HepG2 (cell line): ENCODE measurements around the gene WNT3. TPM values are rescaled to one million over a fixed set of nuclear protein-coding genes. Genes with fewer than 3 reads are reported as not detected.

Experiments
- EHMT2 ChIP-seq: fragments of 200-600 bp; sonication (generic); IDR thresholded peaks from 2 replicates; pipeline ENCODE4 v1.7.0; 2017; ENCODE audit warnings: antibody characterized with exemption, low read depth, low read length, borderline replicate concordance
- ETV5 ChIP-seq: IDR thresholded peaks from 2 replicates; pipeline ENCODE4 v1.6.1; 2018; ENCODE audit warnings: missing biosample characterization, missing genetic modification reagents, inconsistent platforms, borderline replicate concordance
- FOXA1 ChIP-seq, 2 experiments: fragments of 450-650 bp in 1 of 2; sonication (generic) in 1 of 2; formaldehyde crosslinking in 1 of 2; IDR thresholded peaks; 2 replicates each; pipeline versions ENCODE4 v1.4.0 to v1.6.1; 2016 to 2020; ENCODE audit warnings: missing genetic modification reagents in 1 of 2
- KDM2A ChIP-seq: sonication (generic); formaldehyde crosslinking; IDR thresholded peaks from 2 replicates; pipeline ENCODE4 v1.4.0; 2020; ENCODE audit warnings: low read depth, missing genetic modification reagents, borderline replicate concordance
- NBN ChIP-seq: fragments of 450-650 bp; conservative IDR thresholded peaks from 2 replicates; pipeline ENCODE4 v1.6.1; 2017
- NFE2 ChIP-seq: sonication (generic); formaldehyde crosslinking; IDR thresholded peaks from 2 replicates; pipeline ENCODE4 v1.4.0; 2020; ENCODE audit warnings: missing genetic modification reagents
- SALL1 ChIP-seq: sonication (generic); formaldehyde crosslinking; IDR thresholded peaks from 2 replicates; pipeline ENCODE4 v1.8.0; 2022; ENCODE audit warnings: mild to moderate bottlenecking, missing genetic modification reagents
- SRY ChIP-seq: sonication (generic); formaldehyde crosslinking; IDR thresholded peaks from 2 replicates; pipeline ENCODE4 v1.8.0; 2022; ENCODE audit warnings: mild to moderate bottlenecking, missing genetic modification reagents
- ZNF24 ChIP-seq: fragments of 450-650 bp; IDR thresholded peaks from 2 replicates; pipeline ENCODE4 v1.6.1; 2017; ENCODE audit warnings: antibody characterized with exemption, mild to moderate bottlenecking
- ZNF274 ChIP-seq: sonication (generic); formaldehyde crosslinking; IDR thresholded peaks from 2 replicates; pipeline ENCODE4 v1.5.1; 2020; ENCODE audit warnings: mild to moderate bottlenecking, missing genetic modification reagents
- ZNF441 ChIP-seq: sonication (generic); formaldehyde crosslinking; IDR thresholded peaks from 2 replicates; pipeline ENCODE4 v1.7.0; 2021; ENCODE audit warnings: missing genetic modification reagents, borderline replicate concordance
- ZNF550 ChIP-seq: sonication (generic); formaldehyde crosslinking; IDR thresholded peaks from 2 replicates; pipeline ENCODE4 v1.4.0; 2020; ENCODE audit warnings: mild to moderate bottlenecking, missing genetic modification reagents, borderline replicate concordance
- ZNF75D ChIP-seq: sonication (generic); formaldehyde crosslinking; IDR thresholded peaks from 2 replicates; pipeline ENCODE4 v1.8.1; 2023; ENCODE audit warnings: missing genetic modification reagents, mild to moderate bottlenecking, borderline replicate concordance
- ZNF775 ChIP-seq: sonication (generic); formaldehyde crosslinking; IDR thresholded peaks from 2 replicates; pipeline ENCODE4 v1.4.0; 2020; ENCODE audit warnings: missing genetic modification reagents, mild to moderate bottlenecking, moderate library complexity, borderline replicate concordance
- polyA plus RNA-seq, 8 experiments: library from polyadenylated mRNA; depleted of rRNA in 3 of 8; stranded (reverse) in 7 of 8; unstranded in 1 of 8; fragments of >200 nt; fragmentation: Illumina TruSeq in 4 of 8; extraction: Trizol in 4 of 8; gene quantifications; 2 replicates each; pipeline versions ENCODE4 v1.2.1 to v1.2.3, GENCODE V29; 2011 to 2016; ENCODE audit warnings: low read depth in 4 of 8, missing spikeins in 1 of 8, mixed read lengths in 1 of 8; ENCODE audit not compliant: insufficient read depth in 1 of 8
- total RNA-seq, 5 experiments: library from RNA; depleted of rRNA; stranded (reverse); fragments of >200 nt; fragmentation: Illumina TruSeq; extraction: Trizol; gene quantifications; 2 replicates each; pipeline ENCODE4 v1.2.3, GENCODE V29; 2016; ENCODE audit warnings: low read depth in 1 of 5
- TF ChIP-seq, protein P1 (sequence below): sonication (generic); formaldehyde crosslinking; conservative IDR thresholded peaks from 2 replicates; pipeline ENCODE4 v1.4.0; 2020; ENCODE audit warnings: missing genetic modification reagents
- TF ChIP-seq, protein P2 (sequence below): sonication (generic); formaldehyde crosslinking; IDR thresholded peaks from 2 replicates; pipeline ENCODE4 v1.9.0; 2021; ENCODE audit warnings: mild to moderate bottlenecking, missing genetic modification reagents
- TF ChIP-seq, protein P3 (sequence below): sonication (generic); formaldehyde crosslinking; IDR thresholded peaks from 2 replicates; pipeline ENCODE4 v1.8.0; 2022; ENCODE audit warnings: mild to moderate bottlenecking, missing genetic modification reagents; ENCODE audit not compliant: insufficient replicate concordance
- TF ChIP-seq, protein P4 (sequence below): sonication (generic); formaldehyde crosslinking; IDR thresholded peaks from 2 replicates; pipeline ENCODE4 v1.4.0; 2020; ENCODE audit warnings: mild to moderate bottlenecking, missing genetic modification reagents

WNT3 gene
- total and polyA plus RNA-seq, 2 of the 13 experiments (the other 11 are each of a cell fraction or from before 2014, with no cell fraction given): 8.5 to 10.3 TPM

DNA sequence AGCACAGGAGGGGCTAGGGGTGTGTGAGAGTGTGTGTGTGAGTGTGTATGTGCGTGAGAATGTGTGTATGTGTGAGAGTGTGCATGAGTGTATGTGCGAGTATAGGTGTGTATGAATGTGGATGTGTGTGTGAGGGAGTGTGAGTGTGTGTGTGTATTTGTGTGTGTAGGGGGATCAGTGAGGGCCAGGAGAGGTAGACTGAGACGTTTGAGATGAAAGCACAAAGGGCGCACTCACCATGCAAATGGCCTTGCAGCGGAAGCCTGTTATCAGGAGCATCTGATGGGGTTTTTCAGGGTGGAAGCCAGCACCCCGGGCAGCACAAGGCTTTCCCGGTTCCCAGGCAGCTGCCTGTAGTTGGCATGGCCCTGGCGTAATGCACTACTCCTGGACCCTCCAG is 47.8 kb upstream of the WNT3 start (continued):
- TF ChIP-seq, protein P1, sequence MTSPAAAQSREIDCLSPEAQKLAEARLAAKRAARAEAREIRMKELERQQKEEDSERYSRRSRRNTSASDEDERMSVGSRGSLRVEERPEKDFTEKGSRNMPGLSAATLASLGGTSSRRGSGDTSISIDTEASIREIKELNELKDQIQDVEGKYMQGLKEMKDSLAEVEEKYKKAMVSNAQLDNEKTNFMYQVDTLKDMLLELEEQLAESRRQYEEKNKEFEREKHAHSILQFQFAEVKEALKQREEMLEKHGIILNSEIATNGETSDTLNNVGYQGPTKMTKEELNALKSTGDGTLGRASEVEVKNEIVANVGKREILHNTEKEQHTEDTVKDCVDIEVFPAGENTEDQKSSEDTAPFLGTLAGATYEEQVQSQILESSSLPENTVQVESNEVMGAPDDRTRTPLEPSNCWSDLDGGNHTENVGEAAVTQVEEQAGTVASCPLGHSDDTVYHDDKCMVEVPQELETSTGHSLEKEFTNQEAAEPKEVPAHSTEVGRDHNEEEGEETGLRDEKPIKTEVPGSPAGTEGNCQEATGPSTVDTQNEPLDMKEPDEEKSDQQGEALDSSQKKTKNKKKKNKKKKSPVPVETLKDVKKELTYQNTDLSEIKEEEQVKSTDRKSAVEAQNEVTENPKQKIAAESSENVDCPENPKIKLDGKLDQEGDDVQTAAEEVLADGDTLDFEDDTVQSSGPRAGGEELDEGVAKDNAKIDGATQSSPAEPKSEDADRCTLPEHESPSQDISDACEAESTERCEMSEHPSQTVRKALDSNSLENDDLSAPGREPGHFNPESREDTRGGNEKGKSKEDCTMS (CRISPR knock-in tag): no peak
- TF ChIP-seq EHMT2 (no peak), FOXA1 (IDR thresholded peaks at IDR 0.05) (0 out of 2 replicates have a peak, but pooled peaks have one; percentile 39), FOXA1 (CRISPR knock-in tag; IDR thresholded peaks at IDR 0.05) (no peak), ZNF441 (no peak), ZNF550 (0 out of 2 replicates have a peak, but pooled peaks have one; percentile 34), ZNF24 (no peak), KDM2A (0 out of 2 replicates have a peak, but pooled peaks have one; percentile 12), NBN (0 out of 2 replicates have a peak, but pooled peaks have one; percentile 86), ETV5 (CRISPR knock-in tag) (peak; percentile 50; the same call in 1 of the 2 replicates), ZNF274 (CRISPR knock-in tag) (no peak), ZNF75D (CRISPR knock-in tag) (no peak), ZNF775 (no peak), NFE2 (no peak), SRY (no peak), SALL1 (peak; percentile 20; the same call in 1 of the 2 replicates)
- TF ChIP-seq, protein P2, sequence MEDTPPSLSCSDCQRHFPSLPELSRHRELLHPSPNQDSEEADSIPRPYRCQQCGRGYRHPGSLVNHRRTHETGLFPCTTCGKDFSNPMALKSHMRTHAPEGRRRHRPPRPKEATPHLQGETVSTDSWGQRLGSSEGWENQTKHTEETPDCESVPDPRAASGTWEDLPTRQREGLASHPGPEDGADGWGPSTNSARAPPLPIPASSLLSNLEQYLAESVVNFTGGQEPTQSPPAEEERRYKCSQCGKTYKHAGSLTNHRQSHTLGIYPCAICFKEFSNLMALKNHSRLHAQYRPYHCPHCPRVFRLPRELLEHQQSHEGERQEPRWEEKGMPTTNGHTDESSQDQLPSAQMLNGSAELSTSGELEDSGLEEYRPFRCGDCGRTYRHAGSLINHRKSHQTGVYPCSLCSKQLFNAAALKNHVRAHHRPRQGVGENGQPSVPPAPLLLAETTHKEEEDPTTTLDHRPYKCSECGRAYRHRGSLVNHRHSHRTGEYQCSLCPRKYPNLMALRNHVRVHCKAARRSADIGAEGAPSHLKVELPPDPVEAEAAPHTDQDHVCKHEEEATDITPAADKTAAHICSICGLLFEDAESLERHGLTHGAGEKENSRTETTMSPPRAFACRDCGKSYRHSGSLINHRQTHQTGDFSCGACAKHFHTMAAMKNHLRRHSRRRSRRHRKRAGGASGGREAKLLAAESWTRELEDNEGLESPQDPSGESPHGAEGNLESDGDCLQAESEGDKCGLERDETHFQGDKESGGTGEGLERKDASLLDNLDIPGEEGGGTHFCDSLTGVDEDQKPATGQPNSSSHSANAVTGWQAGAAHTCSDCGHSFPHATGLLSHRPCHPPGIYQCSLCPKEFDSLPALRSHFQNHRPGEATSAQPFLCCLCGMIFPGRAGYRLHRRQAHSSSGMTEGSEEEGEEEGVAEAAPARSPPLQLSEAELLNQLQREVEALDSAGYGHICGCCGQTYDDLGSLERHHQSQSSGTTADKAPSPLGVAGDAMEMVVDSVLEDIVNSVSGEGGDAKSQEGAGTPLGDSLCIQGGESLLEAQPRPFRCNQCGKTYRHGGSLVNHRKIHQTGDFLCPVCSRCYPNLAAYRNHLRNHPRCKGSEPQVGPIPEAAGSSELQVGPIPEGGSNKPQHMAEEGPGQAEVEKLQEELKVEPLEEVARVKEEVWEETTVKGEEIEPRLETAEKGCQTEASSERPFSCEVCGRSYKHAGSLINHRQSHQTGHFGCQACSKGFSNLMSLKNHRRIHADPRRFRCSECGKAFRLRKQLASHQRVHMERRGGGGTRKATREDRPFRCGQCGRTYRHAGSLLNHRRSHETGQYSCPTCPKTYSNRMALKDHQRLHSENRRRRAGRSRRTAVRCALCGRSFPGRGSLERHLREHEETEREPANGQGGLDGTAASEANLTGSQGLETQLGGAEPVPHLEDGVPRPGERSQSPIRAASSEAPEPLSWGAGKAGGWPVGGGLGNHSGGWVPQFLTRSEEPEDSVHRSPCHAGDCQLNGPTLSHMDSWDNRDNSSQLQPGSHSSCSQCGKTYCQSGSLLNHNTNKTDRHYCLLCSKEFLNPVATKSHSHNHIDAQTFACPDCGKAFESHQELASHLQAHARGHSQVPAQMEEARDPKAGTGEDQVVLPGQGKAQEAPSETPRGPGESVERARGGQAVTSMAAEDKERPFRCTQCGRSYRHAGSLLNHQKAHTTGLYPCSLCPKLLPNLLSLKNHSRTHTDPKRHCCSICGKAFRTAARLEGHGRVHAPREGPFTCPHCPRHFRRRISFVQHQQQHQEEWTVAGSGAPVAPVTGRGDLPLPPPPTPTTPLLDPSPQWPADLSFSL (CRISPR knock-in tag): peak; percentile 91
- TF ChIP-seq, protein P3, sequence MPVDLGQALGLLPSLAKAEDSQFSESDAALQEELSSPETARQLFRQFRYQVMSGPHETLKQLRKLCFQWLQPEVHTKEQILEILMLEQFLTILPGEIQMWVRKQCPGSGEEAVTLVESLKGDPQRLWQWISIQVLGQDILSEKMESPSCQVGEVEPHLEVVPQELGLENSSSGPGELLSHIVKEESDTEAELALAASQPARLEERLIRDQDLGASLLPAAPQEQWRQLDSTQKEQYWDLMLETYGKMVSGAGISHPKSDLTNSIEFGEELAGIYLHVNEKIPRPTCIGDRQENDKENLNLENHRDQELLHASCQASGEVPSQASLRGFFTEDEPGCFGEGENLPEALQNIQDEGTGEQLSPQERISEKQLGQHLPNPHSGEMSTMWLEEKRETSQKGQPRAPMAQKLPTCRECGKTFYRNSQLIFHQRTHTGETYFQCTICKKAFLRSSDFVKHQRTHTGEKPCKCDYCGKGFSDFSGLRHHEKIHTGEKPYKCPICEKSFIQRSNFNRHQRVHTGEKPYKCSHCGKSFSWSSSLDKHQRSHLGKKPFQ (CRISPR knock-in tag): no peak
- TF ChIP-seq, protein P4, sequence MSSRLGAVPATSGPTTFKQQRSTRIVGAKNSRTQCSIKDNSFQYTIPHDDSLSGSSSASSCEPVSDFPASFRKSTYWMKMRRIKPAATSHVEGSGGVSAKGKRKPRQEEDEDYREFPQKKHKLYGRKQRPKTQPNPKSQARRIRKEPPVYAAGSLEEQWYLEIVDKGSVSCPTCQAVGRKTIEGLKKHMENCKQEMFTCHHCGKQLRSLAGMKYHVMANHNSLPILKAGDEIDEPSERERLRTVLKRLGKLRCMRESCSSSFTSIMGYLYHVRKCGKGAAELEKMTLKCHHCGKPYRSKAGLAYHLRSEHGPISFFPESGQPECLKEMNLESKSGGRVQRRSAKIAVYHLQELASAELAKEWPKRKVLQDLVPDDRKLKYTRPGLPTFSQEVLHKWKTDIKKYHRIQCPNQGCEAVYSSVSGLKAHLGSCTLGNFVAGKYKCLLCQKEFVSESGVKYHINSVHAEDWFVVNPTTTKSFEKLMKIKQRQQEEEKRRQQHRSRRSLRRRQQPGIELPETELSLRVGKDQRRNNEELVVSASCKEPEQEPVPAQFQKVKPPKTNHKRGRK (CRISPR knock-in tag): no peak
